HL-60 (cell line): ENCODE data around the gene ZFP30.

ENCODE experiments used
- DNase-seq, 2 experiments: peaks; one replicate each; pipeline ENCODE4 v3.0.0-alpha.2; 2010 to 2020; ENCODE audit warnings: low read depth in 1 of 2, low spot score in 1 of 2
- H3K27ac ChIP-seq: fragments of 250-450 bp; sonication (Bioruptor Pico); replicated peaks from 2 replicates; pipeline ENCODE4 v1.5.1; 2020; ENCODE audit warnings: mild to moderate bottlenecking, moderate library complexity
- H3K27me3 ChIP-seq: fragments of 250-450 bp; sonication (Bioruptor Pico); 2 replicates; pipeline ENCODE4 v1.5.1; 2021; ENCODE audit warnings: mild to moderate bottlenecking, moderate library complexity; ENCODE audit not compliant: insufficient read depth, poor library complexity, severe bottlenecking
- H3K4me3 ChIP-seq: replicated peaks from 2 replicates; pipeline ENCODE4 v1.5.1; 2011; ENCODE audit warnings: mild to moderate bottlenecking, control low read depth, low read length; ENCODE audit not compliant: insufficient read depth
- GABPA ChIP-seq: IDR thresholded peaks from 2 replicates; pipeline ENCODE4 v1.6.1; 2012; ENCODE audit warnings: low read depth
- POLR2AphosphoS5 ChIP-seq: IDR thresholded peaks from 2 replicates; pipeline ENCODE4 v1.6.1; 2012; ENCODE audit warnings: low read depth
- SPI1 ChIP-seq: IDR thresholded peaks from 2 replicates; pipeline ENCODE4 v1.6.1; 2012; ENCODE audit warnings: low read depth, mild to moderate bottlenecking, borderline replicate concordance
- TF ChIP-seq, protein P1 (sequence below): IDR thresholded peaks from 2 replicates; pipeline ENCODE4 v1.6.1; 2012; ENCODE audit warnings: low read depth; ENCODE audit not compliant: insufficient replicate concordance
- TF ChIP-seq, protein P2 (sequence below): IDR thresholded peaks from one replicate; pipeline ENCODE4 v1.5.1; 2011; ENCODE audit warnings: low read length, control low read depth, inconsistent platforms; ENCODE audit not compliant: insufficient read depth

Gene ZFP30

DNA sequence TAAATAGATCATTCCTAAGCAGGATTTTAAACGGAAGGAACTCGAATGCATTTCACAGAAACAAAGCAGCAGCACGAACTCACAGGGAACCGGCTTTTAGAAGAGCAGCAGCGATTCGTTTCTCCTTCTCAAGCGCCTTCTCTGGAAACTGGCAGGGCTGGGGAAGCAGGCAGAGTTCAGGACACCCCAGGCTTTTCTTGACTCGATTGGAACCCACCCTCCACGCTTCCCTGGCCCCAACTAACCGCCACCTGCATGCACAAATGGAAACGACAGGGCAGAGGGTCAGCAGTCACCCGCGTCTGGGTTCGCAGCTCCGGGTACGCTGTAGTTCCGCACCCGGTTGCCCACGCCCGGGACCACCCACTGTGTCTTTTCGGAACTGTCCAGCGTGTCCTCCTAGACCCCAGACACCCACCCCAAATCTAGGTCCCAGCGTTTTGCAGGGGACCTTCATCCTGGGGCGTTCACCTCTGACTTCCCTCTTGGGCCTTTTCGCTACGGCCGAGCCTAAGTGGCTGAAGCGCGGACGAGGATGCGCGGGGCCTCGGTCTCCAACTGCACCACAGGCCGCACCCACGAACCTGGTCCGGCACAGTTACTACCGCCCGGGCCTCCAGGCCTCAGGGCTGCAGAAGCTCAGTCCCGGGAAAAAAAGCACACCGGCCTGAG, 500 bp downstream of the ZFP30 start:
- Histone ChIP-seq H3K27me3 (no peaks in the 10 kb centered on the region), H3K27ac (peak overlapping the region; percentile 86), H3K4me3 (peak overlapping the region; percentile 80)
- TF ChIP-seq GABPA (no peak), SPI1 (no peak; the same call in 1 of the 2 replicates), POLR2AphosphoS5 (no peak)
- TF ChIP-seq, protein P1, sequence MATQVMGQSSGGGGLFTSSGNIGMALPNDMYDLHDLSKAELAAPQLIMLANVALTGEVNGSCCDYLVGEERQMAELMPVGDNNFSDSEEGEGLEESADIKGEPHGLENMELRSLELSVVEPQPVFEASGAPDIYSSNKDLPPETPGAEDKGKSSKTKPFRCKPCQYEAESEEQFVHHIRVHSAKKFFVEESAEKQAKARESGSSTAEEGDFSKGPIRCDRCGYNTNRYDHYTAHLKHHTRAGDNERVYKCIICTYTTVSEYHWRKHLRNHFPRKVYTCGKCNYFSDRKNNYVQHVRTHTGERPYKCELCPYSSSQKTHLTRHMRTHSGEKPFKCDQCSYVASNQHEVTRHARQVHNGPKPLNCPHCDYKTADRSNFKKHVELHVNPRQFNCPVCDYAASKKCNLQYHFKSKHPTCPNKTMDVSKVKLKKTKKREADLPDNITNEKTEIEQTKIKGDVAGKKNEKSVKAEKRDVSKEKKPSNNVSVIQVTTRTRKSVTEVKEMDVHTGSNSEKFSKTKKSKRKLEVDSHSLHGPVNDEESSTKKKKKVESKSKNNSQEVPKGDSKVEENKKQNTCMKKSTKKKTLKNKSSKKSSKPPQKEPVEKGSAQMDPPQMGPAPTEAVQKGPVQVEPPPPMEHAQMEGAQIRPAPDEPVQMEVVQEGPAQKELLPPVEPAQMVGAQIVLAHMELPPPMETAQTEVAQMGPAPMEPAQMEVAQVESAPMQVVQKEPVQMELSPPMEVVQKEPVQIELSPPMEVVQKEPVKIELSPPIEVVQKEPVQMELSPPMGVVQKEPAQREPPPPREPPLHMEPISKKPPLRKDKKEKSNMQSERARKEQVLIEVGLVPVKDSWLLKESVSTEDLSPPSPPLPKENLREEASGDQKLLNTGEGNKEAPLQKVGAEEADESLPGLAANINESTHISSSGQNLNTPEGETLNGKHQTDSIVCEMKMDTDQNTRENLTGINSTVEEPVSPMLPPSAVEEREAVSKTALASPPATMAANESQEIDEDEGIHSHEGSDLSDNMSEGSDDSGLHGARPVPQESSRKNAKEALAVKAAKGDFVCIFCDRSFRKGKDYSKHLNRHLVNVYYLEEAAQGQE: no peak
- TF ChIP-seq, protein P2, sequence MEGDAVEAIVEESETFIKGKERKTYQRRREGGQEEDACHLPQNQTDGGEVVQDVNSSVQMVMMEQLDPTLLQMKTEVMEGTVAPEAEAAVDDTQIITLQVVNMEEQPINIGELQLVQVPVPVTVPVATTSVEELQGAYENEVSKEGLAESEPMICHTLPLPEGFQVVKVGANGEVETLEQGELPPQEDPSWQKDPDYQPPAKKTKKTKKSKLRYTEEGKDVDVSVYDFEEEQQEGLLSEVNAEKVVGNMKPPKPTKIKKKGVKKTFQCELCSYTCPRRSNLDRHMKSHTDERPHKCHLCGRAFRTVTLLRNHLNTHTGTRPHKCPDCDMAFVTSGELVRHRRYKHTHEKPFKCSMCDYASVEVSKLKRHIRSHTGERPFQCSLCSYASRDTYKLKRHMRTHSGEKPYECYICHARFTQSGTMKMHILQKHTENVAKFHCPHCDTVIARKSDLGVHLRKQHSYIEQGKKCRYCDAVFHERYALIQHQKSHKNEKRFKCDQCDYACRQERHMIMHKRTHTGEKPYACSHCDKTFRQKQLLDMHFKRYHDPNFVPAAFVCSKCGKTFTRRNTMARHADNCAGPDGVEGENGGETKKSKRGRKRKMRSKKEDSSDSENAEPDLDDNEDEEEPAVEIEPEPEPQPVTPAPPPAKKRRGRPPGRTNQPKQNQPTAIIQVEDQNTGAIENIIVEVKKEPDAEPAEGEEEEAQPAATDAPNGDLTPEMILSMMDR: no peak
- DNase-seq: peak; percentile 30 to 56

DNA sequence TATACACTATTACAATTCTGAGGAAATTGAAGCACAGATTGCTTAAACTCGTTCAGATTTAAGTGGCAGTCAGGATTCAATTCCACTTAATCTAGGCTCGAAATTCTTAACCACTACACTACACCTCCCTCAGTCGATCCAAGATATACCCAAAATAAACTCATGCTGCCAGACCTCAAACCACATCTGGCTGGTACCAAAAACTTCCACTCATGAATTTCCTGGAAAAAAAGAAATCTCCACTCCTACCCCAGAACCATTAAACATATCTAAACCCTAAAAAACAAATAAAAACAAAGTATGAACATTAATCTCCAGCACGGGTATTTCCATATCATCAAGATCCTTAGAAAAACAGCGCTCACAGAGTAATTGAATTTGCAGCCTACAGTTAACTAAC, 1.1 kb downstream of the ZFP30 start:
- no peak for DNase-seq
- H3K27ac ChIP-seq: peak overlapping the region; percentile 86
- peak overlapping the region; percentile 80 for H3K4me3 ChIP-seq
- TF ChIP-seq, protein P2: no peak
- no peak for TF ChIP-seq GABPA
- TF ChIP-seq, protein P1: no peak
- TF ChIP-seq POLR2AphosphoS5: no peak
- no peaks in the 10 kb centered on the region for H3K27me3 ChIP-seq

DNA sequence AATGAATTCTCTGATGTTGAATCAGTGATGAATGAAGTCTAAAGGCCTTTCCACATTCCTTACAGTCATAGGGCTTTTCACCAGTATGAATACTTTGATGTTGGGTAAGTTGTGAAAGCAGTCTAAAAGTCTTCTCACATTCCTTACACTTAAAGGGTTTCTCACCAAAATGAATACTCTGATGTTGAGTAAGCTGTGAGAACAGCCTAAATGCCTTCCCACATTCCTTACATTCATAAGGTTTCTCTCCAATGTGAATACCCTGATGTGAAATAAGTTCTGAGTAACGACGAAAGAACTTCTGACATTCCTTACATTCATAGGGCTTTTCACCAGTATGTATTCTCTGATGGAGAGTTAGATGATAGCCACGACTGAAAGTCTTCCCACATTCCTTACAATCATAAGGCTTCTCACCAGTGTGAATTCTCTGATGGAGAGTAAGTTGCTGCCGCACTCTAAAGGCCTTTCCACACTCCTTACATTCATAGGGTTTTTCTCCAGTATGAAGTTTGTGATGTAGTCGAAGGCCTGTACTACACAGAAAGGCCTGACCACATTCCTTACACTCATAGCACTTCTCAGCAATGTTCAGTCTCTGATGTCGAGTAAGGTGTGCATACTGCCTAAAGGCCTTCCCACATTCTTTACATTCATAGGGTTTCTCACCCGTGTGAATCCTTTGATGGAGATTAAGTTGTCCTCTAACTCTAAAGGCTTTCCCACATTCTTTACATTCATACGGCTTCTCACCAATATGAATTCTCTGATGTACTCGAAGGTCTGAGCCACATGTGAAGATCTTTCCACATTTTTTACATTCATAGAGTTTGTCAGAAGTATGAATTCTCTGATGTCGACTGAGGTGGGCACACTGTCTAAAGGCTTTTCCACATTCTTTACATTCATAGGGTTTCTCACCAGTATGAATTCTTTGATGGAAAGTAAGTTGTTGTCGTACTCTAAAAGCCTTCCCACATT, 19.9 kb downstream of the ZFP30 start:
- H3K27ac ChIP-seq: no peak overlapping the region
- TF ChIP-seq GABPA (no peak), SPI1 (no peak), POLR2AphosphoS5 (no peak)
- TF ChIP-seq, protein P2: no peak
- TF ChIP-seq, protein P1: no peak
- H3K27me3 ChIP-seq: no peaks in the 10 kb centered on the region
- no peak for DNase-seq
- no peak overlapping the region for H3K4me3 ChIP-seq
